ENCODE results near the gene ACTRT2.

DNA sequence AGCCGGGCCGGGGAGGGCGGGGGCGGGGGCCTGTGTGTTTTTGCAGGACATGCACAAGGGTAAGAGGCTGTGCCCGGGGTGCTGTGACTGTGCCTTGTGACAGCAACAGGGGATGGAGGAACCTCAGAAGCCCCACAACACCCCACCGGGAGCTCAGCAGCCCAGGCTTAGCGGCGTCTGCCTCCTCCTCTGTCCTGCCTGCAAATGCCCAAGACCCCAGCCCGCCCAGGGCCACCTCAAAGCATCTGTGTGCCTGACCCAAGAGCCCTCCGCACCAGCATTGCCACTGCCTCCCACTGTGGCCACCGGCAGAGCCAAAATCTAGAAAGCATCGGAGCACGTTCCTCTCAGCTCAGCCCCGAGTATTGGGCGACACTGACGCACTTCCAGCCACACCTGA lies 2.7 kb upstream of the ACTRT2 start:
- TF ChIP-seq POLR2A (IDR thresholded peaks at IDR 0.05; ENCODE audit: low read depth, low read length) = no peak
- TF ChIP-seq, protein P1, sequence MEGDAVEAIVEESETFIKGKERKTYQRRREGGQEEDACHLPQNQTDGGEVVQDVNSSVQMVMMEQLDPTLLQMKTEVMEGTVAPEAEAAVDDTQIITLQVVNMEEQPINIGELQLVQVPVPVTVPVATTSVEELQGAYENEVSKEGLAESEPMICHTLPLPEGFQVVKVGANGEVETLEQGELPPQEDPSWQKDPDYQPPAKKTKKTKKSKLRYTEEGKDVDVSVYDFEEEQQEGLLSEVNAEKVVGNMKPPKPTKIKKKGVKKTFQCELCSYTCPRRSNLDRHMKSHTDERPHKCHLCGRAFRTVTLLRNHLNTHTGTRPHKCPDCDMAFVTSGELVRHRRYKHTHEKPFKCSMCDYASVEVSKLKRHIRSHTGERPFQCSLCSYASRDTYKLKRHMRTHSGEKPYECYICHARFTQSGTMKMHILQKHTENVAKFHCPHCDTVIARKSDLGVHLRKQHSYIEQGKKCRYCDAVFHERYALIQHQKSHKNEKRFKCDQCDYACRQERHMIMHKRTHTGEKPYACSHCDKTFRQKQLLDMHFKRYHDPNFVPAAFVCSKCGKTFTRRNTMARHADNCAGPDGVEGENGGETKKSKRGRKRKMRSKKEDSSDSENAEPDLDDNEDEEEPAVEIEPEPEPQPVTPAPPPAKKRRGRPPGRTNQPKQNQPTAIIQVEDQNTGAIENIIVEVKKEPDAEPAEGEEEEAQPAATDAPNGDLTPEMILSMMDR (IDR thresholded peaks at IDR 0.05; ENCODE audit: extremely low read depth in 1 of 2, insufficient read depth in 1 of 2, low read depth in 1 of 2, low read length in 2 of 2) = no peak

All from endothelial cell of umbilical vein (primary cell).